ENCODE measurements around the gene RHD.
"Not testable (repeated sequence)": the region's sequence is repeated elsewhere in the genome, so short reads cannot be mapped to it uniquely, and the experiment has no call there.

DNA sequence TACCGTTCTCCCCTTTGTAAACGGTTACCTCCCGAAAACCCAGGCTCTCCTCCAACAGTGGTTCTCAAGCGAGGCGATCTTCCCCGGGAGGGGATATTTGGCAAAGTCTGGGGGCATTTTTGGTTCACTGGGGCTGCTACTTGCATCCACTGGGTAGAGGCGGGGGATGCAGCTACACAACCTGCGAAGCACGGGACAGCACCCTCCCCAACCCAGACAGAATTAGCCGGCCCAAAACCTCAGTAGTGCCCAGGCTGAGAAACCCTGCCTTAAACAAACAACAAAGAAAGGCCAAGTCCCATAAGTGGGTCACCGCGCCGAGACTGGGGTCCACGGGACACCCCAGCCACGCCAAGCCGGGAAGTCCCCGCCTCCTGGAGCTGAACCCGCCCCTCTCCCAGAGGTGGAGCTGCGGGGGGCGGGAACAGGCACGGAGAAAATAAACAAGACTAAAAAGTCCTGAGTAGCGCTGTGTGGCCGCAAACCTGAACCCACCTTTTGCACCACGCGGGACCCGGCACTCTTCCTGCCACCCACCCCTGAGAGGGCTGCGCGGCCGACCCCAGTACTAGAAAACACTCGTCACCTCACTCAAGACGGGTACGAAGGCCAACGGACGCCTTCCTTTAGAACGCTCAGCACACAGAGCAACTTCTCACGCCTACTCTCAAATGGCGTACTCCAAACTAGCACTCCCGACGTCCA lies 65.3 kb downstream of the RHD start:
- TF ChIP-seq CTCF (conservative IDR thresholded peaks at IDR 0.05 in 1 of 2, IDR thresholded peaks at IDR 0.05 in 1 of 2; ENCODE audit: extremely low read depth in 1 of 2, insufficient read depth in 1 of 2, low read depth in 1 of 2, low read length in 2 of 2); EZH2 (IDR thresholded peaks at IDR 0.05; ENCODE audit: borderline replicate concordance, low read length): not testable (repeated sequence)

Measured in mammary epithelial cell (primary cell).